Stimulated activated CD8-positive, alpha-beta memory T cell treated with anti-CD3 and anti-CD28 coated beads, Interleukin-7, amount 100 ng/mL, for 1 hour (primary cell): ENCODE data around the gene VAV2.
"Not testable (repeated sequence)": the region's sequence is repeated elsewhere in the genome, so short reads cannot be mapped to it uniquely, and the experiment has no call there.

Source experiments
- DNase-seq, 2 donors: peaks; one replicate each; pipeline ENCODE4 v3.0.0-alpha.2; 2020; ENCODE audit warnings: low read depth in 2 of 2

The VAV2 gene

GRCh38 chr9:133938086-133938485 is 54.0 kb downstream of the VAV2 start:
- no peak for DNase-seq

GRCh38 chr9:133937120-133937519 is 55.0 kb downstream of the VAV2 start:
- DNase-seq, result no peak

GRCh38 chr9:133935328-133936005 is 56.7 kb downstream of the VAV2 start:
- DNase-seq, result no peak

- no peak for DNase-seq
These were observed 57.5 kb downstream of the VAV2 start for GRCh38 chr9:133934482-133935232.

- DNase-seq, result no peak
These were observed 58.6 kb downstream of the VAV2 start for GRCh38 chr9:133933426-133934026.

GRCh38 chr9:133932633-133933032 is 59.5 kb downstream of the VAV2 start:
- no peak for DNase-seq

- no peak for DNase-seq
These were observed 59.9 kb downstream of the VAV2 start for GRCh38 chr9:133932181-133932580.

- DNase-seq, result no peak
These were observed 61.2 kb downstream of the VAV2 start for GRCh38 chr9:133930682-133931485.

GRCh38 chr9:133930046-133930681 is 62.0 kb downstream of the VAV2 start:
- DNase-seq, result no peak

GRCh38 chr9:133929599-133929998 is 62.5 kb downstream of the VAV2 start:
- DNase-seq, result no peak

GRCh38 chr9:133928248-133928764 is 63.8 kb downstream of the VAV2 start:
- no peak for DNase-seq

GRCh38 chr9:133927041-133927440 is 65.1 kb downstream of the VAV2 start:
- no peak for DNase-seq

GRCh38 chr9:133926165-133926856 is 65.8 kb downstream of the VAV2 start:
- no peak for DNase-seq

- no peak for DNase-seq
These were observed 67.7 kb downstream of the VAV2 start for GRCh38 chr9:133924453-133924852.

GRCh38 chr9:133923608-133924007 is 68.5 kb downstream of the VAV2 start:
- not testable (repeated sequence) for DNase-seq

GRCh38 chr9:133921866-133922265 is 70.3 kb downstream of the VAV2 start:
- no peak for DNase-seq

GRCh38 chr9:133920471-133920870 is 71.7 kb downstream of the VAV2 start:
- no peak for DNase-seq

- DNase-seq, result no peak
These were observed 72.6 kb downstream of the VAV2 start for GRCh38 chr9:133919253-133920115.

- DNase-seq, result no peak
These were observed 73.9 kb downstream of the VAV2 start for GRCh38 chr9:133918111-133918813.
